HepG2 (cell line): ENCODE data around the gene EXOC7. TPM values are rescaled to one million over a fixed set of nuclear protein-coding genes. Genes with fewer than 3 reads are reported as not detected.
A peak's percentile ranks its signal among the peaks of the same experiment; 100 is the strongest.

Experiments
- ATM ChIP-seq: fragments of 450-650 bp; IDR thresholded peaks from 2 replicates; pipeline ENCODE4 v1.7.1; 2017; ENCODE audit warnings: mild to moderate bottlenecking, borderline replicate concordance
- BCL3 ChIP-seq: sonication (generic); formaldehyde crosslinking; IDR thresholded peaks from 2 replicates; pipeline ENCODE4 v1.5.1; 2020; ENCODE audit warnings: mild to moderate bottlenecking, missing genetic modification reagents, moderate library complexity
- ETV5 ChIP-seq: IDR thresholded peaks from 2 replicates; pipeline ENCODE4 v1.6.1; 2018; ENCODE audit warnings: missing biosample characterization, missing genetic modification reagents, inconsistent platforms, borderline replicate concordance
- HMGXB3 ChIP-seq: sonication (generic); formaldehyde crosslinking; IDR thresholded peaks from 2 replicates; pipeline ENCODE4 v1.4.0; 2020; ENCODE audit warnings: missing genetic modification reagents, borderline replicate concordance
- ISX ChIP-seq: sonication (generic); formaldehyde crosslinking; conservative IDR thresholded peaks from 2 replicates; pipeline ENCODE4 v1.5.0; 2020; ENCODE audit warnings: missing genetic modification reagents
- REPIN1 ChIP-seq: sonication (generic); formaldehyde crosslinking; IDR thresholded peaks from 2 replicates; pipeline ENCODE4 v1.8.0; 2022; ENCODE audit warnings: missing genetic modification reagents, low read depth, mild to moderate bottlenecking, borderline replicate concordance
- RFX1 ChIP-seq: fragments of 450-650 bp; IDR thresholded peaks from 2 replicates; pipeline ENCODE4 v1.6.1; 2017
- SOX5 ChIP-seq: IDR thresholded peaks from 2 replicates; pipeline ENCODE4 v1.6.1; 2016; ENCODE audit warnings: borderline replicate concordance
- ZNF160 ChIP-seq: sonication (generic); formaldehyde crosslinking; IDR thresholded peaks from 2 replicates; pipeline ENCODE4 v1.8.0; 2022; ENCODE audit warnings: mild to moderate bottlenecking, inconsistent platforms, missing genetic modification reagents
- ZNF180 ChIP-seq: sonication (generic); formaldehyde crosslinking; IDR thresholded peaks from 2 replicates; pipeline ENCODE4 v1.4.0; 2020; ENCODE audit warnings: low read depth, missing genetic modification reagents, borderline replicate concordance
- polyA plus RNA-seq, 8 experiments: library from polyadenylated mRNA; depleted of rRNA in 3 of 8; stranded (reverse) in 7 of 8; unstranded in 1 of 8; fragments of >200 nt; fragmentation: Illumina TruSeq in 4 of 8; extraction: Trizol in 4 of 8; gene quantifications; 2 replicates each; pipeline versions ENCODE4 v1.2.1 to v1.2.3, GENCODE V29; 2011 to 2016; ENCODE audit warnings: low read depth in 4 of 8, missing spikeins in 1 of 8, mixed read lengths in 1 of 8; ENCODE audit not compliant: insufficient read depth in 1 of 8
- total RNA-seq, 5 experiments: library from RNA; depleted of rRNA; stranded (reverse); fragments of >200 nt; fragmentation: Illumina TruSeq; extraction: Trizol; gene quantifications; 2 replicates each; pipeline ENCODE4 v1.2.3, GENCODE V29; 2016; ENCODE audit warnings: low read depth in 1 of 5
- TF ChIP-seq, protein P1 (sequence below): sonication (generic); formaldehyde crosslinking; IDR thresholded peaks from one replicate; pipeline ENCODE4 v1.5.1; 2020; ENCODE audit warnings: mild to moderate bottlenecking, missing genetic modification reagents; ENCODE audit errors: not compliant biosample characterization
- TF ChIP-seq, protein P2 (sequence below): sonication (generic); formaldehyde crosslinking; IDR thresholded peaks from 2 replicates; pipeline ENCODE4 v1.5.1; 2020; ENCODE audit warnings: mild to moderate bottlenecking, missing genetic modification reagents, borderline replicate concordance

The EXOC7 gene
- total and polyA plus RNA-seq, 2 of the 13 experiments (the other 11 are each of a cell fraction or from before 2014, with no cell fraction given), result 86.9 to 116 TPM

DNA sequence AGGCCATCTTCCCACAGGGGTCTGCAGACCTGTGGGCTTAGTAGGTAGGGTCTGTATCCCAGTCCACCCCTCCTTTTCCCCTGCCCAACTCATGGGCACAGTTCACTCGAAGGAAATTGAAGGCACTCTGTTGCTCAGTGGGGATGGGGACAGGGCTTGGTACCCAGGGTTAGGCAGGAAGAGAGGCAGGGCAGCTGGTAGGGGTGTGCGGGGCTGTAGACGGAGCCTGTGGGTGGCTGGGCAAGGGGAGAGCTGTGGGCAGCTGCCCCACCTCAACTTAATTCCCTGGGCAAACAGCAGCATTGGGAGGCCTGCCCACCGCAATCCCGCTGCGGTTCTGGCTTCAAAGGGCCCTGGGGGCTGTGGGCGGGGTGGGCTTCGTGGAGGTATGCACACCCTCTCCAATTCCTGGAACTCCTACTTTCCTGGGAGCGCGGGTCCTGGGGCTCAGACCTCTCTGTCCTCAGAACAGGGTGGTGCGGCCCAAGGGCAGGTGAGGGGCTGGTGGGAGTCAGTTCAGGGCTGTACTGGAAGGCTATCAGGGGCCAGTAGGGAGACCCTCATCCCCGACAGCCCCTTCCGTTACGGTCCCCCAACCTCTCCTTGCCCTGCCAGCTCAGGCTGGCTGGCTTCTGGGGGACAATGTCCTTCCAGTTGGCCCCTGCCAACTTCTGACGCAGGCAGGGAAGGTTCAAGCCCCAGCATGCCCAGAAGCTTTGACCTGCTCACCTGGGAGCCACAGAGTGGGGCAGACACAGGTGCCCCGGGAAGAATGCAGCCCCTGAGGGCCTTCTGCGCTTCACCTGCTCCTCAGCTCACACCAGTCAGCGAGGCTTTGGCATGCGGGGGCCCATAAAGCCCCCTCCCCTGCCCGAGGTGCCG, 28.3 kb upstream of the EXOC7 start (continued):
- TF ChIP-seq, protein P1, sequence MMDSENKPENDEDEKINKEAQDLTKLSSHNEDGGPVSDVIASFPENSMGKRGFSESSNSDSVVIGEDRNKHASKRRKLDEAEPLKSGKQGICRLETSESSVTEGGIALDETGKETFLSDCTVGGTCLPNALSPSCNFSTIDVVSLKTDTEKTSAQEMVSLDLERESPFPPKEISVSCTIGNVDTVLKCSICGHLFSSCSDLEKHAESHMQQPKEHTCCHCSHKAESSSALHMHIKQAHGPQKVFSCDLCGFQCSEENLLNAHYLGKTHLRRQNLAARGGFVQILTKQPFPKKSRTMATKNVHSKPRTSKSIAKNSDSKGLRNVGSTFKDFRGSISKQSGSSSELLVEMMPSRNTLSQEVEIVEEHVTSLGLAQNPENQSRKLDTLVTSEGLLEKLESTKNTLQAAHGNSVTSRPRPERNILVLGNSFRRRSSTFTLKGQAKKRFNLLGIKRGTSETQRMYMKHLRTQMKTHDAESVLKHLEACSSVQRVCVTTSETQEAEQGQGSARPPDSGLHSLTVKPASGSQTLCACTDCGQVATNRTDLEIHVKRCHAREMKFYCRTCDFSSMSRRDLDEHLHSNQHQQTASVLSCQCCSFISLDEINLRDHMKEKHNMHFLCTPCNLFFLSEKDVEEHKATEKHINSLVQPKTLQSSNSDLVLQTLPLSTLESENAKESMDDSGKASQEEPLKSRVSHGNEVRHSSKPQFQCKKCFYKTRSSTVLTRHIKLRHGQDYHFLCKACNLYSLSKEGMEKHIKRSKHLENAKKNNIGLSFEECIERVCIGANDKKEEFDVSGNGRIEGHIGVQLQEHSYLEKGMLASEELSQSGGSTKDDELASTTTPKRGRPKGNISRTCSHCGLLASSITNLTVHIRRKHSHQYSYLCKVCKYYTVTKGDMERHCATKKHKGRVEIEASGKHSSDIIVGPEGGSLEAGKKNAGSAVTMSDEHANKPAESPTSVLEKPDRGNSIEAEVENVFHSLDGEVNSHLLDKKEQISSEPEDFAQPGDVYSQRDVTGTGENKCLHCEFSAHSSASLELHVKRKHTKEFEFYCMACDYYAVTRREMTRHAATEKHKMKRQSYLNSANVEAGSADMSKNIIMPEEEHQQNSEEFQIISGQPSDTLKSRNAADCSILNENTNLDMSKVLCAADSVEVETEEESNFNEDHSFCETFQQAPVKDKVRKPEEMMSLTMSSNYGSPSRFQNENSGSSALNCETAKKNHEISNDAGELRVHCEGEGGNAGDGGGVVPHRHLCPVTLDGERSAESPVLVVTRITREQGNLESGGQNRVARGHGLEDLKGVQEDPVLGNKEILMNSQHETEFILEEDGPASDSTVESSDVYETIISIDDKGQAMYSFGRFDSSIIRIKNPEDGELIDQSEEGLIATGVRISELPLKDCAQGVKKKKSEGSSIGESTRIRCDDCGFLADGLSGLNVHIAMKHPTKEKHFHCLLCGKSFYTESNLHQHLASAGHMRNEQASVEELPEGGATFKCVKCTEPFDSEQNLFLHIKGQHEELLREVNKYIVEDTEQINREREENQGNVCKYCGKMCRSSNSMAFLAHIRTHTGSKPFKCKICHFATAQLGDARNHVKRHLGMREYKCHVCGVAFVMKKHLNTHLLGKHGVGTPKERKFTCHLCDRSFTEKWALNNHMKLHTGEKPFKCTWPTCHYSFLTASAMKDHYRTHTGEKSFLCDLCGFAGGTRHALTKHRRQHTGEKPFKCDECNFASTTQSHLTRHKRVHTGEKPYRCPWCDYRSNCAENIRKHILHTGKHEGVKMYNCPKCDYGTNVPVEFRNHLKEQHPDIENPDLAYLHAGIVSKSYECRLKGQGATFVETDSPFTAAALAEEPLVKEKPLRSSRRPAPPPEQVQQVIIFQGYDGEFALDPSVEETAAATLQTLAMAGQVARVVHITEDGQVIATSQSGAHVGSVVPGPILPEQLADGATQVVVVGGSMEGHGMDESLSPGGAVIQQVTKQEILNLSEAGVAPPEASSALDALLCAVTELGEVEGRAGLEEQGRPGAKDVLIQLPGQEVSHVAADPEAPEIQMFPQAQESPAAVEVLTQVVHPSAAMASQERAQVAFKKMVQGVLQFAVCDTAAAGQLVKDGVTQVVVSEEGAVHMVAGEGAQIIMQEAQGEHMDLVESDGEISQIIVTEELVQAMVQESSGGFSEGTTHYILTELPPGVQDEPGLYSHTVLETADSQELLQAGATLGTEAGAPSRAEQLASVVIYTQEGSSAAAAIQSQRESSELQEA (CRISPR knock-in tag), result no peak
- no peak for TF ChIP-seq REPIN1 (CRISPR knock-in tag)
- TF ChIP-seq, protein P2, sequence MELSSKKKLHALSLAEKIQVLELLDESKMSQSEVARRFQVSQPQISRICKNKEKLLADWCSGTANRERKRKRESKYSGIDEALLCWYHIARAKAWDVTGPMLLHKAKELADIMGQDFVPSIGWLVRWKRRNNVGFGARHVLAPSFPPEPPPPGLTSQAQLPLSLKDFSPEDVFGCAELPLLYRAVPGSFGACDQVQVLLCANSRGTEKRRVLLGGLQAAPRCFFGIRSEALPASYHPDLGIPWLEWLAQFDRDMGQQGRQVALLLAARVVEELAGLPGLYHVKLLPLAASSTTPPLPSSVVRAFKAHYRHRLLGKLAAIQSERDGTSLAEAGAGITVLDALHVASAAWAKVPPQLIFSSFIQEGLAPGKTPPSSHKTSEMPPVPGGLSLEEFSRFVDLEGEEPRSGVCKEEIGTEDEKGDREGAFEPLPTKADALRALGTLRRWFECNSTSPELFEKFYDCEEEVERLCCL (CRISPR knock-in tag), result no peak
- TF ChIP-seq BCL3 (CRISPR knock-in tag), result no peak; the same call in 1 of the 2 replicates
- TF ChIP-seq SOX5 (CRISPR knock-in tag), result peak; percentile 27; the same call in 1 of the 2 replicates
- TF ChIP-seq ATM, result no peak
- no peak for TF ChIP-seq ZNF180 (CRISPR knock-in tag)
- no peak for TF ChIP-seq RFX1
- TF ChIP-seq ZNF160, result 0 out of 2 replicates have a peak, but pooled peaks have one; percentile 25
- TF ChIP-seq HMGXB3 (CRISPR knock-in tag), result no peak
- no peak for TF ChIP-seq ETV5 (CRISPR knock-in tag)
- TF ChIP-seq ISX (CRISPR knock-in tag), result no peak
